ENCODE data around the gene RTKN.

DNA sequence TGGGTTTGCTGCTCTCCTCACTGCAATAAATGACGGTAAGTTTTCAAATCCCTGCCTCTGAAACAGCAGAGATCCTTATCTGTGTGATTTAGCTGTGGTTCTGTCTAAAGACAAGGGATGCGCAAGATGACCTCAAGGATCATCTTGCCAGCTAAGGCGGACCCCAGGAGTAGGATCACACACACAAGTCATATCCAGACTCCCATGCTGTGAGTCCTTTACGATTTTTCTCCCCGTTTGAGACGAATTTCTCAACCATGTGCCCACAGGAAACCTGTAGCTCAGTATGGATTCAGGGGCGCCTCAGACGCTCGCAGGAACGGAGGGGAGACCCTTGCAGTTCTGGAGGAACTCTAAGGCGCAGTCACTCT is 50.5 kb downstream of the RTKN start:
- TF ChIP-seq, protein P1, sequence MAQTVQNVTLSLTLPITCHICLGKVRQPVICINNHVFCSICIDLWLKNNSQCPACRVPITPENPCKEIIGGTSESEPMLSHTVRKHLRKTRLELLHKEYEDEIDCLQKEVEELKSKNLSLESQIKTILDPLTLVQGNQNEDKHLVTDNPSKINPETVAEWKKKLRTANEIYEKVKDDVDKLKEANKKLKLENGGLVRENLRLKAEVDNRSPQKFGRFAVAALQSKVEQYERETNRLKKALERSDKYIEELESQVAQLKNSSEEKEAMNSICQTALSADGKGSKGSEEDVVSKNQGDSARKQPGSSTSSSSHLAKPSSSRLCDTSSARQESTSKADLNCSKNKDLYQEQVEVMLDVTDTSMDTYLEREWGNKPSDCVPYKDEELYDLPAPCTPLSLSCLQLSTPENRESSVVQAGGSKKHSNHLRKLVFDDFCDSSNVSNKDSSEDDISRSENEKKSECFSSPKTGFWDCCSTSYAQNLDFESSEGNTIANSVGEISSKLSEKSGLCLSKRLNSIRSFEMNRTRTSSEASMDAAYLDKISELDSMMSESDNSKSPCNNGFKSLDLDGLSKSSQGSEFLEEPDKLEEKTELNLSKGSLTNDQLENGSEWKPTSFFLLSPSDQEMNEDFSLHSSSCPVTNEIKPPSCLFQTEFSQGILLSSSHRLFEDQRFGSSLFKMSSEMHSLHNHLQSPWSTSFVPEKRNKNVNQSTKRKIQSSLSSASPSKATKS (CRISPR knock-in tag; IDR thresholded peaks at IDR 0.05), result no peak
- TF ChIP-seq, protein P2, sequence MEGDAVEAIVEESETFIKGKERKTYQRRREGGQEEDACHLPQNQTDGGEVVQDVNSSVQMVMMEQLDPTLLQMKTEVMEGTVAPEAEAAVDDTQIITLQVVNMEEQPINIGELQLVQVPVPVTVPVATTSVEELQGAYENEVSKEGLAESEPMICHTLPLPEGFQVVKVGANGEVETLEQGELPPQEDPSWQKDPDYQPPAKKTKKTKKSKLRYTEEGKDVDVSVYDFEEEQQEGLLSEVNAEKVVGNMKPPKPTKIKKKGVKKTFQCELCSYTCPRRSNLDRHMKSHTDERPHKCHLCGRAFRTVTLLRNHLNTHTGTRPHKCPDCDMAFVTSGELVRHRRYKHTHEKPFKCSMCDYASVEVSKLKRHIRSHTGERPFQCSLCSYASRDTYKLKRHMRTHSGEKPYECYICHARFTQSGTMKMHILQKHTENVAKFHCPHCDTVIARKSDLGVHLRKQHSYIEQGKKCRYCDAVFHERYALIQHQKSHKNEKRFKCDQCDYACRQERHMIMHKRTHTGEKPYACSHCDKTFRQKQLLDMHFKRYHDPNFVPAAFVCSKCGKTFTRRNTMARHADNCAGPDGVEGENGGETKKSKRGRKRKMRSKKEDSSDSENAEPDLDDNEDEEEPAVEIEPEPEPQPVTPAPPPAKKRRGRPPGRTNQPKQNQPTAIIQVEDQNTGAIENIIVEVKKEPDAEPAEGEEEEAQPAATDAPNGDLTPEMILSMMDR (CRISPR knock-in tag; IDR thresholded peaks at IDR 0.05), result no peak
- TF ChIP-seq ZNF331 (CRISPR knock-in tag; IDR thresholded peaks at IDR 0.05) (no peak), ZZZ3 (CRISPR knock-in tag; IDR thresholded peaks at IDR 0.05; ENCODE audit: borderline replicate concordance) (no peak), MIER2 (CRISPR knock-in tag; IDR thresholded peaks at IDR 0.05) (no peak), ELF1 (CRISPR knock-in tag; IDR thresholded peaks at IDR 0.05) (no peak), ZNF350 (CRISPR knock-in tag; IDR thresholded peaks at IDR 0.05; ENCODE audit: borderline replicate concordance, low read depth) (no peak), IRX3 (CRISPR knock-in tag; IDR thresholded peaks at IDR 0.05; ENCODE audit: borderline replicate concordance, low read depth) (no peak), NRL (CRISPR knock-in tag; IDR thresholded peaks at IDR 0.05; ENCODE audit: borderline replicate concordance) (no peak), DNMT1 (CRISPR knock-in tag; IDR thresholded peaks at IDR 0.05) (no peak), HOXA3 (CRISPR knock-in tag; IDR thresholded peaks at IDR 0.05) (no peak)
- TF ChIP-seq, protein P3, sequence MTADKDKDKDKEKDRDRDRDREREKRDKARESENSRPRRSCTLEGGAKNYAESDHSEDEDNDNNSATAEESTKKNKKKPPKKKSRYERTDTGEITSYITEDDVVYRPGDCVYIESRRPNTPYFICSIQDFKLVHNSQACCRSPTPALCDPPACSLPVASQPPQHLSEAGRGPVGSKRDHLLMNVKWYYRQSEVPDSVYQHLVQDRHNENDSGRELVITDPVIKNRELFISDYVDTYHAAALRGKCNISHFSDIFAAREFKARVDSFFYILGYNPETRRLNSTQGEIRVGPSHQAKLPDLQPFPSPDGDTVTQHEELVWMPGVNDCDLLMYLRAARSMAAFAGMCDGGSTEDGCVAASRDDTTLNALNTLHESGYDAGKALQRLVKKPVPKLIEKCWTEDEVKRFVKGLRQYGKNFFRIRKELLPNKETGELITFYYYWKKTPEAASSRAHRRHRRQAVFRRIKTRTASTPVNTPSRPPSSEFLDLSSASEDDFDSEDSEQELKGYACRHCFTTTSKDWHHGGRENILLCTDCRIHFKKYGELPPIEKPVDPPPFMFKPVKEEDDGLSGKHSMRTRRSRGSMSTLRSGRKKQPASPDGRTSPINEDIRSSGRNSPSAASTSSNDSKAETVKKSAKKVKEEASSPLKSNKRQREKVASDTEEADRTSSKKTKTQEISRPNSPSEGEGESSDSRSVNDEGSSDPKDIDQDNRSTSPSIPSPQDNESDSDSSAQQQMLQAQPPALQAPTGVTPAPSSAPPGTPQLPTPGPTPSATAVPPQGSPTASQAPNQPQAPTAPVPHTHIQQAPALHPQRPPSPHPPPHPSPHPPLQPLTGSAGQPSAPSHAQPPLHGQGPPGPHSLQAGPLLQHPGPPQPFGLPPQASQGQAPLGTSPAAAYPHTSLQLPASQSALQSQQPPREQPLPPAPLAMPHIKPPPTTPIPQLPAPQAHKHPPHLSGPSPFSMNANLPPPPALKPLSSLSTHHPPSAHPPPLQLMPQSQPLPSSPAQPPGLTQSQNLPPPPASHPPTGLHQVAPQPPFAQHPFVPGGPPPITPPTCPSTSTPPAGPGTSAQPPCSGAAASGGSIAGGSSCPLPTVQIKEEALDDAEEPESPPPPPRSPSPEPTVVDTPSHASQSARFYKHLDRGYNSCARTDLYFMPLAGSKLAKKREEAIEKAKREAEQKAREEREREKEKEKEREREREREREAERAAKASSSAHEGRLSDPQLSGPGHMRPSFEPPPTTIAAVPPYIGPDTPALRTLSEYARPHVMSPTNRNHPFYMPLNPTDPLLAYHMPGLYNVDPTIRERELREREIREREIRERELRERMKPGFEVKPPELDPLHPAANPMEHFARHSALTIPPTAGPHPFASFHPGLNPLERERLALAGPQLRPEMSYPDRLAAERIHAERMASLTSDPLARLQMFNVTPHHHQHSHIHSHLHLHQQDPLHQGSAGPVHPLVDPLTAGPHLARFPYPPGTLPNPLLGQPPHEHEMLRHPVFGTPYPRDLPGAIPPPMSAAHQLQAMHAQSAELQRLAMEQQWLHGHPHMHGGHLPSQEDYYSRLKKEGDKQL (CRISPR knock-in tag; IDR thresholded peaks at IDR 0.05; ENCODE audit: low read depth), result no peak
- TF ChIP-seq, protein P4, sequence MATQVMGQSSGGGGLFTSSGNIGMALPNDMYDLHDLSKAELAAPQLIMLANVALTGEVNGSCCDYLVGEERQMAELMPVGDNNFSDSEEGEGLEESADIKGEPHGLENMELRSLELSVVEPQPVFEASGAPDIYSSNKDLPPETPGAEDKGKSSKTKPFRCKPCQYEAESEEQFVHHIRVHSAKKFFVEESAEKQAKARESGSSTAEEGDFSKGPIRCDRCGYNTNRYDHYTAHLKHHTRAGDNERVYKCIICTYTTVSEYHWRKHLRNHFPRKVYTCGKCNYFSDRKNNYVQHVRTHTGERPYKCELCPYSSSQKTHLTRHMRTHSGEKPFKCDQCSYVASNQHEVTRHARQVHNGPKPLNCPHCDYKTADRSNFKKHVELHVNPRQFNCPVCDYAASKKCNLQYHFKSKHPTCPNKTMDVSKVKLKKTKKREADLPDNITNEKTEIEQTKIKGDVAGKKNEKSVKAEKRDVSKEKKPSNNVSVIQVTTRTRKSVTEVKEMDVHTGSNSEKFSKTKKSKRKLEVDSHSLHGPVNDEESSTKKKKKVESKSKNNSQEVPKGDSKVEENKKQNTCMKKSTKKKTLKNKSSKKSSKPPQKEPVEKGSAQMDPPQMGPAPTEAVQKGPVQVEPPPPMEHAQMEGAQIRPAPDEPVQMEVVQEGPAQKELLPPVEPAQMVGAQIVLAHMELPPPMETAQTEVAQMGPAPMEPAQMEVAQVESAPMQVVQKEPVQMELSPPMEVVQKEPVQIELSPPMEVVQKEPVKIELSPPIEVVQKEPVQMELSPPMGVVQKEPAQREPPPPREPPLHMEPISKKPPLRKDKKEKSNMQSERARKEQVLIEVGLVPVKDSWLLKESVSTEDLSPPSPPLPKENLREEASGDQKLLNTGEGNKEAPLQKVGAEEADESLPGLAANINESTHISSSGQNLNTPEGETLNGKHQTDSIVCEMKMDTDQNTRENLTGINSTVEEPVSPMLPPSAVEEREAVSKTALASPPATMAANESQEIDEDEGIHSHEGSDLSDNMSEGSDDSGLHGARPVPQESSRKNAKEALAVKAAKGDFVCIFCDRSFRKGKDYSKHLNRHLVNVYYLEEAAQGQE (IDR thresholded peaks at IDR 0.05; ENCODE audit: borderline replicate concordance in 1 of 2, low read depth in 1 of 2, low read length in 2 of 2), result no peak
- TF ChIP-seq, protein P5, sequence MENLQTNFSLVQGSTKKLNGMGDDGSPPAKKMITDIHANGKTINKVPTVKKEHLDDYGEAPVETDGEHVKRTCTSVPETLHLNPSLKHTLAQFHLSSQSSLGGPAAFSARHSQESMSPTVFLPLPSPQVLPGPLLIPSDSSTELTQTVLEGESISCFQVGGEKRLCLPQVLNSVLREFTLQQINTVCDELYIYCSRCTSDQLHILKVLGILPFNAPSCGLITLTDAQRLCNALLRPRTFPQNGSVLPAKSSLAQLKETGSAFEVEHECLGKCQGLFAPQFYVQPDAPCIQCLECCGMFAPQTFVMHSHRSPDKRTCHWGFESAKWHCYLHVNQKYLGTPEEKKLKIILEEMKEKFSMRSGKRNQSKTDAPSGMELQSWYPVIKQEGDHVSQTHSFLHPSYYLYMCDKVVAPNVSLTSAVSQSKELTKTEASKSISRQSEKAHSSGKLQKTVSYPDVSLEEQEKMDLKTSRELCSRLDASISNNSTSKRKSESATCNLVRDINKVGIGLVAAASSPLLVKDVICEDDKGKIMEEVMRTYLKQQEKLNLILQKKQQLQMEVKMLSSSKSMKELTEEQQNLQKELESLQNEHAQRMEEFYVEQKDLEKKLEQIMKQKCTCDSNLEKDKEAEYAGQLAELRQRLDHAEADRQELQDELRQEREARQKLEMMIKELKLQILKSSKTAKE (CRISPR knock-in tag; IDR thresholded peaks at IDR 0.05; ENCODE audit: borderline replicate concordance), result no peak
